Mesenchymal stem cell (in vitro differentiated cells and primary cell): ENCODE measurements around the gene FEZF2. TPM values are rescaled to one million over a fixed set of nuclear protein-coding genes. Genes with fewer than 3 reads are reported as not detected.

ENCODE experiments used
- DNase-seq: peaks from one replicate; pipeline ENCODE4 v3.0.0-alpha.2; 2013
- H2AFZ ChIP-seq: one replicate; pipeline ENCODE4 v1.6.1; 2013; ENCODE audit warnings: low read depth, mild to moderate bottlenecking, control low read depth, inconsistent platforms, low read length, moderate library complexity
- H2AK5ac ChIP-seq: 2 replicates; pipeline ENCODE4 v1.6.1; 2013; ENCODE audit warnings: low read length, moderate library complexity, mild to moderate bottlenecking, inconsistent platforms; ENCODE audit not compliant: severe bottlenecking
- H2BK120ac ChIP-seq: one replicate; pipeline ENCODE4 v1.6.1; 2013; ENCODE audit warnings: low read depth, mild to moderate bottlenecking, inconsistent platforms, low read length, moderate library complexity
- H2BK12ac ChIP-seq, 2 experiments: one replicate each; pipeline ENCODE4 v1.6.1; 2013; ENCODE audit warnings: inconsistent platforms in 2 of 2, low read length in 2 of 2, mild to moderate bottlenecking in 2 of 2, moderate library complexity in 2 of 2, control low read depth in 1 of 2
- H2BK15ac ChIP-seq: one replicate; pipeline ENCODE4 v1.6.1; 2013; ENCODE audit warnings: mild to moderate bottlenecking, low read depth, inconsistent platforms; ENCODE audit not compliant: poor library complexity, severe bottlenecking
- H2BK5ac ChIP-seq: 2 replicates; pipeline ENCODE4 v1.6.1; 2013; ENCODE audit warnings: low read depth, mild to moderate bottlenecking, low read length, control low read depth, inconsistent platforms; ENCODE audit not compliant: poor library complexity, severe bottlenecking
- H3K14ac ChIP-seq, 2 experiments: one replicate each; pipeline ENCODE4 v1.6.1; 2013; ENCODE audit warnings: inconsistent platforms in 2 of 2, low read length in 2 of 2, control low read depth in 1 of 2, mild to moderate bottlenecking in 1 of 2, moderate library complexity in 1 of 2
- H3K18ac ChIP-seq, 2 experiments: one replicate each; pipeline ENCODE4 v1.6.1; 2013; ENCODE audit warnings: inconsistent platforms in 2 of 2, low read length in 2 of 2, control low read depth in 1 of 2, low read depth in 1 of 2, mild to moderate bottlenecking in 1 of 2
- H3K23ac ChIP-seq, 2 experiments: one replicate each; pipeline ENCODE4 v1.6.1; 2013; ENCODE audit warnings: inconsistent platforms in 2 of 2, low read length in 2 of 2, mild to moderate bottlenecking in 2 of 2, moderate library complexity in 2 of 2, control low read depth in 1 of 2
- H3K27ac ChIP-seq: 2 replicates; pipeline ENCODE4 v1.5.1; 2013; ENCODE audit warnings: mild to moderate bottlenecking, moderate library complexity, low read length, control low read depth, inconsistent platforms; ENCODE audit not compliant: poor library complexity, severe bottlenecking
- H3K27me3 ChIP-seq, 2 experiments: 2 replicates each; pipeline versions ENCODE4 v1.6.1 to v1.7.0; 2013; ENCODE audit warnings: low read length in 2 of 2, mild to moderate bottlenecking in 2 of 2, moderate library complexity in 2 of 2, control low read depth in 1 of 2, inconsistent platforms in 1 of 2; ENCODE audit not compliant: control insufficient read depth in 1 of 2, insufficient read depth in 1 of 2
- H3K36me3 ChIP-seq, 2 experiments: 2 replicates each; pipeline versions ENCODE4 v1.6.1 to v1.7.0; 2013; ENCODE audit warnings: low read length in 2 of 2, control low read depth in 1 of 2, inconsistent platforms in 1 of 2, low read depth in 1 of 2, mild to moderate bottlenecking in 1 of 2; ENCODE audit not compliant: insufficient read depth in 2 of 2, control insufficient read depth in 1 of 2
- H3K4ac ChIP-seq, 2 experiments: one replicate each; pipeline ENCODE4 v1.6.1; 2013; ENCODE audit warnings: inconsistent platforms in 2 of 2, low read length in 2 of 2, mild to moderate bottlenecking in 2 of 2, moderate library complexity in 2 of 2, control low read depth in 1 of 2, low read depth in 1 of 2
- H3K4me1 ChIP-seq: 2 replicates; pipeline ENCODE4 v1.6.1; 2013; ENCODE audit warnings: low read depth, low read length, control low read depth; ENCODE audit not compliant: control insufficient read depth, insufficient read depth
- H3K4me2 ChIP-seq: 2 replicates; pipeline ENCODE4 v1.6.1; 2013; ENCODE audit warnings: low read length, mild to moderate bottlenecking, inconsistent platforms; ENCODE audit not compliant: poor library complexity, severe bottlenecking
- H3K4me3 ChIP-seq, 2 experiments: 2 replicates each; pipeline versions ENCODE4 v1.5.1 to v1.7.0; 2013; ENCODE audit warnings: low read length in 2 of 2, mild to moderate bottlenecking in 2 of 2, control low read depth in 1 of 2, low read depth in 1 of 2; ENCODE audit not compliant: insufficient read depth in 1 of 2
- H3K79me1 ChIP-seq: replicated peaks from 2 replicates; pipeline ENCODE4 v1.6.1; 2013; ENCODE audit warnings: mild to moderate bottlenecking, control low read depth, low read length, inconsistent platforms; ENCODE audit not compliant: poor library complexity, severe bottlenecking
- H3K9ac ChIP-seq: 2 replicates; pipeline ENCODE4 v1.7.0; 2013; ENCODE audit warnings: mild to moderate bottlenecking, low read length, moderate library complexity
- H3K9me3 ChIP-seq: 2 replicates; pipeline ENCODE4 v1.7.0; 2013; ENCODE audit warnings: mild to moderate bottlenecking, low read length; ENCODE audit not compliant: control insufficient read depth
- H4K8ac ChIP-seq: one replicate; pipeline ENCODE4 v1.6.1; 2013; ENCODE audit warnings: inconsistent platforms, mild to moderate bottlenecking, low read length, moderate library complexity
- H4K91ac ChIP-seq: one replicate; pipeline ENCODE4 v1.6.1; 2013; ENCODE audit warnings: mild to moderate bottlenecking, low read length, inconsistent platforms
- WGBS: methylation state at CpG from one replicate; pipeline ENCODE4 v1.1.7; 2013; ENCODE audit warnings: mixed read lengths; 5-methylcytosine and 5-hydroxymethylcytosine counted together
- polyA plus RNA-seq, 2 experiments: library from polyadenylated mRNA; stranded (reverse); fragments of 200-250 nt; gene quantifications; one replicate each; pipeline ENCODE4 v1.2.3, GENCODE V29; 2013

The FEZF2 gene
- polyA plus RNA-seq (2013, experiment 1 of 2) = not detected
- not detected for polyA plus RNA-seq (2013, experiment 2 of 2)

GRCh38 chr3:62373215-62373614 lies at the start of gene FEZF2:
FEZF2 (minus strand) TSS chr3:62373550; CDS start chr3:62372868, 682 bp downstream.
- H3K4ac ChIP-seq = no peak within 1 kb of the TSS
- no peak within 1 kb of the TSS for H2BK120ac ChIP-seq
- no peak within 1 kb of the TSS for H2AFZ ChIP-seq
- H3K27me3 ChIP-seq = peaks cover 98 to 100% of the 10 kb centered on the region in 2 experiments
- H4K91ac ChIP-seq = no peak within 1 kb of the TSS
- no peaks in the 10 kb centered on the region for H3K36me3 ChIP-seq
- peaks cover 37% of the 10 kb centered on the region for H3K4me1 ChIP-seq
- H2AK5ac ChIP-seq = no peak within 1 kb of the TSS
- H3K14ac ChIP-seq = no peak within 1 kb of the TSS
- H3K4me2 ChIP-seq = peak within 1 kb of the TSS; percentile 54
- H4K8ac ChIP-seq = no peak within 1 kb of the TSS
- no peak for DNase-seq
- H3K4me3 ChIP-seq = peak within 1 kb of the TSS in 1 of 2 experiments; percentile 82
- no peaks in the 10 kb centered on the region for H3K79me1 ChIP-seq
- H3K27ac ChIP-seq = no peak within 1 kb of the TSS
- under 1% methylated on average over 28 of the region's 28 CpGs for WGBS
- no peak within 1 kb of the TSS for H3K23ac ChIP-seq
- H2BK5ac ChIP-seq = no peak within 1 kb of the TSS
- no peaks in the 10 kb centered on the region for H3K9me3 ChIP-seq
- H2BK12ac ChIP-seq = no peak within 1 kb of the TSS
- H3K9ac ChIP-seq = peak within 1 kb of the TSS; percentile 51
- no peak within 1 kb of the TSS for H3K18ac ChIP-seq
- no peak within 1 kb of the TSS for H2BK15ac ChIP-seq

GRCh38 chr3:62421207-62421606 lies 47.9 kb upstream of the FEZF2 start:
- Histone ChIP-seq H4K8ac (no peak overlapping the region), H2AFZ (no peak overlapping the region), H3K27ac (no peak overlapping the region), H2BK15ac (no peak overlapping the region), H3K27me3 (peaks cover 0 to 3% of the 10 kb centered on the region in 2 experiments), H3K9ac (no peak overlapping the region), H2BK120ac (no peak overlapping the region), H2BK12ac (no peak overlapping the region), H2AK5ac (no peak overlapping the region), H3K4me3 (no peak overlapping the region), H2BK5ac (no peak overlapping the region), H4K91ac (no peak overlapping the region), H3K79me1 (no peaks in the 10 kb centered on the region), H3K4ac (no peak overlapping the region), H3K36me3 (no peaks in the 10 kb centered on the region), H3K9me3 (no peaks in the 10 kb centered on the region), H3K23ac (no peak overlapping the region), H3K14ac (no peak overlapping the region), H3K18ac (no peak overlapping the region), H3K4me2 (no peak overlapping the region), H3K4me1 (no peaks in the 10 kb centered on the region)
- no peak for DNase-seq
- WGBS = 85% methylated on average over 9 of the region's 10 CpGs

- no peak overlapping the region for H2BK12ac ChIP-seq
- no peak overlapping the region for H3K4me2 ChIP-seq
- no peak overlapping the region for H4K8ac ChIP-seq
- H2AK5ac ChIP-seq = no peak overlapping the region
- no peak overlapping the region for H3K4me3 ChIP-seq
- H3K9ac ChIP-seq = no peak overlapping the region
- peaks cover 1% of the 10 kb centered on the region for H3K4me1 ChIP-seq
- peaks cover 6 to 13% of the 10 kb centered on the region in 2 experiments for H3K27me3 ChIP-seq
- H3K79me1 ChIP-seq = no peaks in the 10 kb centered on the region
- H3K14ac ChIP-seq = no peak overlapping the region
- no peak for DNase-seq
- H3K23ac ChIP-seq = no peak overlapping the region
- no peak overlapping the region for H2BK5ac ChIP-seq
- no peak overlapping the region for H3K4ac ChIP-seq
- H3K18ac ChIP-seq = no peak overlapping the region
- no peak overlapping the region for H3K27ac ChIP-seq
- 77% methylated on average over 2 of the region's 3 CpGs for WGBS
- no peaks in the 10 kb centered on the region for H3K36me3 ChIP-seq
- no peak overlapping the region for H2BK15ac ChIP-seq
- H2BK120ac ChIP-seq = no peak overlapping the region
- no peak overlapping the region for H2AFZ ChIP-seq
- H4K91ac ChIP-seq = no peak overlapping the region
- no peaks in the 10 kb centered on the region for H3K9me3 ChIP-seq
Observed at GRCh38 chr3:62416144-62416543, 42.8 kb upstream of the FEZF2 start.

- Histone ChIP-seq H3K4ac (no peak overlapping the region), H2BK12ac (no peak overlapping the region), H3K4me2 (no peak overlapping the region), H4K8ac (no peak overlapping the region), H3K18ac (no peak overlapping the region), H3K27me3 (peaks cover 6 to 13% of the 10 kb centered on the region in 2 experiments), H3K36me3 (no peaks in the 10 kb centered on the region), H3K27ac (no peak overlapping the region), H3K4me3 (no peak overlapping the region), H2BK15ac (no peak overlapping the region), H3K9me3 (no peaks in the 10 kb centered on the region), H2BK5ac (no peak overlapping the region), H3K23ac (no peak overlapping the region), H3K14ac (no peak overlapping the region), H3K4me1 (peaks cover 1% of the 10 kb centered on the region), H3K79me1 (no peaks in the 10 kb centered on the region), H4K91ac (no peak overlapping the region), H2AK5ac (no peak overlapping the region), H2BK120ac (no peak overlapping the region), H2AFZ (no peak overlapping the region), H3K9ac (no peak overlapping the region)
- WGBS = 12% methylated on average over 9 of the region's 9 CpGs
- DNase-seq = no peak
Observed at GRCh38 chr3:62415312-62415801, 42.0 kb upstream of the FEZF2 start.
